SIG-M5 treated with dmso at 0.1 percent for 504 hours (cell line): ENCODE results near the gene ORMDL1.

ENCODE experiments used
- DNase-seq: peaks from one replicate; lab custom pipeline; 2025; ENCODE audit not compliant: unreplicated experiment; lab: John Stamatoyannopoulos, UW

The ORMDL1 gene

GRCh38 chr2:189783927-189784867 lies at the start of gene ORMDL1, which contains the start of gene PMS1:
ORMDL1 (minus strand) TSS chr2:189784339; CDS start chr2:189782595, 1,744 bp downstream.
PMS1 (plus strand) TSS chr2:189784450; CDS start chr2:189791810, 7,360 bp downstream.
- peak; percentile 92 for DNase-seq

- DNase-seq: no peak
Measured at GRCh38 chr2:189830510-189830909, 46.4 kb upstream of the ORMDL1 start.

GRCh38 chr2:189829102-189829833 lies 45.1 kb upstream of the ORMDL1 start:
- DNase-seq: no peak

- no peak for DNase-seq
Measured at GRCh38 chr2:189826039-189826438, 41.9 kb upstream of the ORMDL1 start.

- no peak for DNase-seq
Measured at GRCh38 chr2:189824694-189825396, 40.7 kb upstream of the ORMDL1 start.

- peak; percentile 34 for DNase-seq
Measured at GRCh38 chr2:189821953-189822748, 38.0 kb upstream of the ORMDL1 start.

- DNase-seq: no peak
Measured at GRCh38 chr2:189819297-189819704, 35.2 kb upstream of the ORMDL1 start.

- no peak for DNase-seq
Measured at GRCh38 chr2:189818249-189819038, 34.3 kb upstream of the ORMDL1 start.

GRCh38 chr2:189803431-189803830 lies 19.3 kb upstream of the ORMDL1 start:
- DNase-seq: no peak

- no peak for DNase-seq
Measured at GRCh38 chr2:189802396-189802912, 18.3 kb upstream of the ORMDL1 start.

- DNase-seq: no peak
Measured at GRCh38 chr2:189799531-189799930, 15.4 kb upstream of the ORMDL1 start.

GRCh38 chr2:189799030-189799331 lies 14.8 kb upstream of the ORMDL1 start:
- no peak for DNase-seq

GRCh38 chr2:189798312-189799029 lies 14.3 kb upstream of the ORMDL1 start:
- peak; percentile 56 for DNase-seq

- no peak for DNase-seq
Measured at GRCh38 chr2:189797902-189798301, 13.8 kb upstream of the ORMDL1 start.

- no peak for DNase-seq
Measured at GRCh38 chr2:189794310-189794709, 10.2 kb upstream of the ORMDL1 start.

GRCh38 chr2:189791338-189792042 lies 7.4 kb upstream of the ORMDL1 start:
- DNase-seq: no peak

- peak; percentile 64 for DNase-seq
Measured at GRCh38 chr2:189783451-189783926, 650 bp downstream of the ORMDL1 start.

GRCh38 chr2:189782221-189782671 lies 1.9 kb downstream of the ORMDL1 start:
- peak; percentile 91 for DNase-seq
